A549 (cell line): Measurements from ENCODE around the gene PDSS2.

Experiments
- HES2 ChIP-seq: fragments of >200 bp; sonication (Bioruptor Twin); formaldehyde crosslinking; IDR thresholded peaks from 2 replicates; pipeline ENCODE4 v1.6.1; 2016
- JUN ChIP-seq, 2 experiments: fragments of >200 bp; sonication (Bioruptor Twin); formaldehyde crosslinking; IDR thresholded peaks; 2 replicates in 1 of 2; 3 replicates in 1 of 2; pipeline ENCODE4 v1.6.1; 2016 to 2017
- NR3C1 ChIP-seq: fragments of >200 bp; sonication (Bioruptor Twin); formaldehyde crosslinking; IDR thresholded peaks from 3 replicates; pipeline ENCODE4 v1.6.1; 2017
- TF ChIP-seq, protein P1 (sequence below): fragments of >200 bp; sonication (Bioruptor Twin); formaldehyde crosslinking; IDR thresholded peaks from 3 replicates; pipeline ENCODE4 v1.5.1; 2016
- TF ChIP-seq, protein P2 (sequence below): fragments of 450-650 bp; IDR thresholded peaks from 2 replicates; pipeline ENCODE4 v1.6.1; 2014; ENCODE audit warnings: antibody characterized with exemption
- TF ChIP-seq, protein P3 (sequence below): IDR thresholded peaks from 2 replicates; pipeline ENCODE4 v1.6.1; 2012

- TF ChIP-seq, protein P1, sequence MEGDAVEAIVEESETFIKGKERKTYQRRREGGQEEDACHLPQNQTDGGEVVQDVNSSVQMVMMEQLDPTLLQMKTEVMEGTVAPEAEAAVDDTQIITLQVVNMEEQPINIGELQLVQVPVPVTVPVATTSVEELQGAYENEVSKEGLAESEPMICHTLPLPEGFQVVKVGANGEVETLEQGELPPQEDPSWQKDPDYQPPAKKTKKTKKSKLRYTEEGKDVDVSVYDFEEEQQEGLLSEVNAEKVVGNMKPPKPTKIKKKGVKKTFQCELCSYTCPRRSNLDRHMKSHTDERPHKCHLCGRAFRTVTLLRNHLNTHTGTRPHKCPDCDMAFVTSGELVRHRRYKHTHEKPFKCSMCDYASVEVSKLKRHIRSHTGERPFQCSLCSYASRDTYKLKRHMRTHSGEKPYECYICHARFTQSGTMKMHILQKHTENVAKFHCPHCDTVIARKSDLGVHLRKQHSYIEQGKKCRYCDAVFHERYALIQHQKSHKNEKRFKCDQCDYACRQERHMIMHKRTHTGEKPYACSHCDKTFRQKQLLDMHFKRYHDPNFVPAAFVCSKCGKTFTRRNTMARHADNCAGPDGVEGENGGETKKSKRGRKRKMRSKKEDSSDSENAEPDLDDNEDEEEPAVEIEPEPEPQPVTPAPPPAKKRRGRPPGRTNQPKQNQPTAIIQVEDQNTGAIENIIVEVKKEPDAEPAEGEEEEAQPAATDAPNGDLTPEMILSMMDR: no peak
- TF ChIP-seq, protein P2, sequence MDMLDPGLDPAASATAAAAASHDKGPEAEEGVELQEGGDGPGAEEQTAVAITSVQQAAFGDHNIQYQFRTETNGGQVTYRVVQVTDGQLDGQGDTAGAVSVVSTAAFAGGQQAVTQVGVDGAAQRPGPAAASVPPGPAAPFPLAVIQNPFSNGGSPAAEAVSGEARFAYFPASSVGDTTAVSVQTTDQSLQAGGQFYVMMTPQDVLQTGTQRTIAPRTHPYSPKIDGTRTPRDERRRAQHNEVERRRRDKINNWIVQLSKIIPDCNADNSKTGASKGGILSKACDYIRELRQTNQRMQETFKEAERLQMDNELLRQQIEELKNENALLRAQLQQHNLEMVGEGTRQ: no peak
- no peak for TF ChIP-seq JUN (IDR thresholded peaks at IDR 0.05)
- no peak for TF ChIP-seq HES2
- no peak for TF ChIP-seq NR3C1
- TF ChIP-seq, protein P3, sequence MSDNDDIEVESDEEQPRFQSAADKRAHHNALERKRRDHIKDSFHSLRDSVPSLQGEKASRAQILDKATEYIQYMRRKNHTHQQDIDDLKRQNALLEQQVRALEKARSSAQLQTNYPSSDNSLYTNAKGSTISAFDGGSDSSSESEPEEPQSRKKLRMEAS: no peak
Observed at GRCh38 chr6:107120404-107120803, 339.0 kb downstream of the PDSS2 start.
